GM21619 (cell line): ENCODE measurements around the gene ABHD1.

ENCODE experiments used
- ATAC-seq: cut with Tn5 transposase; IDR thresholded peaks from one replicate; pipeline ENCODE4 v1.9.1; 2021; ENCODE audit not compliant: unreplicated experiment

ABHD1 gene

GRCh38 chr2:27134781-27135477 is 11.3 kb downstream of the ABHD1 start:
- no peak for ATAC-seq

GRCh38 chr2:27135478-27135955 is 11.9 kb downstream of the ABHD1 start:
- ATAC-seq: no peak

- ATAC-seq: no peak
Measured at GRCh38 chr2:27136751-27137150, 13.1 kb downstream of the ABHD1 start.

GRCh38 chr2:27137322-27137935 is 13.8 kb downstream of the ABHD1 start:
- ATAC-seq: no peak

- ATAC-seq: no peak
Measured at GRCh38 chr2:27138111-27138510, 14.5 kb downstream of the ABHD1 start.

GRCh38 chr2:27139310-27139709 is 15.7 kb downstream of the ABHD1 start, which contains the start of gene PRR30:
PRR30 (minus strand) TSS chr2:27139410; CDS start chr2:27138329, 1,081 bp downstream.
- no peak for ATAC-seq

GRCh38 chr2:27143285-27143684 is 19.7 kb downstream of the ABHD1 start:
- ATAC-seq: no peak

GRCh38 chr2:27145682-27146081 is 22.1 kb downstream of the ABHD1 start:
- ATAC-seq: no peak

- ATAC-seq: no peak
Measured at GRCh38 chr2:27147935-27148334, 24.3 kb downstream of the ABHD1 start.

GRCh38 chr2:27148801-27149439 is 25.3 kb downstream of the ABHD1 start, which contains the start of gene TCF23:
TCF23 (plus strand) TSS chr2:27149004; CDS start chr2:27149134, 130 bp downstream.
- ATAC-seq: no peak

GRCh38 chr2:27149570-27150405 is 26.2 kb downstream of the ABHD1 start:
- ATAC-seq: no peak

- no peak for ATAC-seq
Measured at GRCh38 chr2:27150639-27151230, 27.1 kb downstream of the ABHD1 start.

GRCh38 chr2:27152102-27152795 is 28.6 kb downstream of the ABHD1 start:
- ATAC-seq: no peak

GRCh38 chr2:27152796-27153464 is 29.3 kb downstream of the ABHD1 start:
- no peak for ATAC-seq

GRCh38 chr2:27154488-27154887 is 30.9 kb downstream of the ABHD1 start:
- no peak for ATAC-seq

GRCh38 chr2:27155069-27155520 is 31.5 kb downstream of the ABHD1 start:
- ATAC-seq: no peak

GRCh38 chr2:27158468-27158867 is 34.9 kb downstream of the ABHD1 start:
- no peak for ATAC-seq

GRCh38 chr2:27159271-27159670 is 35.7 kb downstream of the ABHD1 start:
- no peak for ATAC-seq

- no peak for ATAC-seq
Measured at GRCh38 chr2:27160191-27160590, 36.6 kb downstream of the ABHD1 start.
